Measurements from ENCODE around the gene CALML4.
"Not testable (repeated sequence)": the region's sequence is repeated elsewhere in the genome, so short reads cannot be mapped to it uniquely, and the experiment has no call there.

The CALML4 gene

DNA sequence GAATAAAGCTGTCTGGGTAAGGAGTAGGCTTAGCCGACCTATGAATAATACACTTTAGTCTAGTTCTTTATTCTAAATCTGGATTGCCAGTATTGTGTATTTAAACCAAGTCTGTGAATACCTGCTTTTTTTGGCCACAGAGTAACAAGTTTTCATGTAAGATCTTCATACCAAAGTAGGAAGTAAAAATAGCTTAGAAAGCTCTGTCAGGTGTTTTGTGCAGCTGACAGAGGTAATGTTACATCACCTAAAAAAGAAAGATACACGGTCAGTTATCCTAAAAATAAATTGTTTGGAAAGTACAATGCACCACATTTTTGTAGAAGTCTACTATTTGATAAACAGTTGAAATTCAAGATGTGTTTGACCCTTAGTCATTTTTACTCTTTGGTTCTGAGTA is 16.5 kb downstream of the CALML4 start:
- DNase-seq = no peak

DNA sequence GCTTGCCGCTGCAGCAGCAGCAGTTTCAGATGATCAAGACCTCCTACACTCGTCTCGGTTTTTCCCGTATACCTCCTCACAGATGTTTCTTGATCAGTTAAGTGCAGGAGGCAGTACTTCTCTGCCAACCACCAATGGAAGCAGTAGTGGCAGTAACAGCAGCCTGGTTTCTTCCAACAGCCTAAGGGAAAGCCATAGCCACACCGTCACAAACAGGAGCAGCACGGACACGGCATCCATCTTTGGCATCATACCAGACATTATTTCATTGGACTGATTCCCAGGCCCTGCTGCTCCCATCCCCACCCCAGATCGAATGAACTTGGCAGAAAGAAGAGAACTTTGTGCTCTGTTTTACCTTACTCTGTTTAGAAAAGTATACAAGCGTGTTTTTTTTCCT is 17.6 kb downstream of the CALML4 start:
- DNase-seq = no peak

DNA sequence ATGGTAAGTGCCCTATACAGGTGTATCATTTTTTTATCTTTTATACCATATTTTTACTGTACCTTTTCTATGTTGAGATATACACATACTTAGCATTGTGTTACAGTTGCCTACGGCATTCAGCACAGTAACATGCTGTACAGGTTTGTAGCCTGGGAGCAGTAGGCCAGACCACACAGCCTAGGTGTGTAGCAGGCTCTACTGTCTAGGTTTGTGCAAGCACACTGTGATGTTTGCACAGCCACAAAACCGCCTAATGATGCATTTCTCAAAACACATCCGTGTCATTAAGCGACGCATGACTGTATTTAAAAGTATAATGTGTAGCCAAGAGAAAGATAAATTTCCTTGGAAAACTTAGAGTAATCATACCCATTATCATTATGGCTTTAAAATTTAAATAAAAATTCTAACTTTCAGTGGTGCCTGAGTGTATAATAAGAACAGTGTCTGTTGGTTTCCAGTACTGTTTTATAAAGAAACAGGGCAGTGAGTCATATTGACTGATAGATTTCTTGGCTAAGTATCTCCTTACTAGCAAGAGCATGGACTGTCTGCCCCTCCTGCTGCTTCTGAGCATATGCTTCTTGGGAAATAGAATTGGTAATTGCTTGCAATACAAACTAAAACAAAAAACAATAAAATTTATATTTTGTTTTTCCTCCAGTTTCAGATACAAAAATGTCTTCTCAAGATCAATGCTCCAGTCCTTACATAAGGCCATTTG is 18.3 kb downstream of the CALML4 start:
- no peak for DNase-seq

DNA sequence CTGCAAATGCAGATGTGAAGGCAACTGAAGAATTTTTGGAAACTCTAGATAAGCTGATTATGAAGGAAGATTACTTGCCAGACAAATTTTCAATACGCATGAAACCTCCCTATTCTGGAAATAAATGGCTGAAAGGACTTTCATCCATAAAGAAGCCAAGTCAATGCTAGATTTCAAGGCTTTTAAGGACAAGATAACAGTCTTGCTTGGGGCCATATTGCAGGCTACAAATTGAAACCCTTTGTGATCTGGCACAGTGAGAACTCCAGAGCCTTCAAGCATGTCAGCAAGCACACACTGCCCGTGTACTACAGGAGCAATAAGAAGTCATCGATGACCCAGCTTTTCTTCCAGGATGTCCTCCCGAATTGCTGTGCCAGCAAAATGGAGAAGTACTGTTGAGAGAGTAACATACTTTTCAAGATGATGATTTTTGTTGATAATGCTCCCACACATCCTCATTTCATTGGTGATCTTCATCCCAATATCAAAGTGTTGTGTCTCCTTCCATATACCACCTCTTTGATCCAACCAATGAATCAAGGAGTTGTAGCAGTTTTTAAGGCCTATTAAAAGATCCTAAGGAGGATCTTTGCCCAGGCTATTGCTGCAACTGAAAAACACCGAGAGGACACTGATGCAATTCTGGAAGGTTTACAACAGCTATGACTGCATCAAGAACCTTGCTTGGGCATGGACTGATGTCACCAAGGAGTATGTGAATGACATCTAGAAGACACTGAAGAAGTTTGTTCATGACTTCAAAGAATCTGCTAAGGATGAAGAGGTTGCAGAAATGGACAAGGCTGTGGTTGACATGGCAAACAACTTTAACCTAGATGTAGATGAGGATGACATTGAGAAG is 20.3 kb downstream of the CALML4 start:
- no peak for DNase-seq

DNA sequence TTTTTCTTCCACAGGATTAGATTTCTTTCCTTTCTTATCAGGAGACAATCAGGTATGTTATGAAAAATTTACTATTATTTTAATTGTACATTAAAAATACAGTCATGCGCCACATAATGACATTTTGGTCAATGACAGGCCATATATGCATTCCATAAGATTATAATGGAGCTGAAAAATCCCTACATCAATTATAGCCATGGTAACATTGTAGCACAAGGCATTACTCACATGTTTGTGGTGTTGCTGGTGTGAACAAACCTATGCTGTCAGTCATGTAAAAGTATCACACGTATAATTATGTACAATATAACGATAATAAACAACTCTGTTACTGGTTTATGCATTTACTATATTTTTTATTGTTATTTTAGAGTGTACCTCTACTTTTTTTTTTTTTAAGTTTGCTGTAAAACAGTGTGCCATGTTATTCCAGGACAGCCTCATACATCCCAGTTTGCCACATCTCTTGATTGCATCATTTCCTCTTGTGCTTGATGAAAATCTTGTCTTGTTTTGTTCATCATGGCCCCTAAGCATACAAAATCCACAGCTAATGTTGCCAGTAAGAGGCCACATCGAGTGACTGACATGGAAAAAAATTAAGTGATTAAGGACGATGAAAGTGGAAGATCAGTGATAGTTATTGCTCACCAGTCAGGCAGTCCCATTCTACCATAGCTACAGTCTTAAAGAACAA is 21.4 kb downstream of the CALML4 start:
- no peak for DNase-seq

DNA sequence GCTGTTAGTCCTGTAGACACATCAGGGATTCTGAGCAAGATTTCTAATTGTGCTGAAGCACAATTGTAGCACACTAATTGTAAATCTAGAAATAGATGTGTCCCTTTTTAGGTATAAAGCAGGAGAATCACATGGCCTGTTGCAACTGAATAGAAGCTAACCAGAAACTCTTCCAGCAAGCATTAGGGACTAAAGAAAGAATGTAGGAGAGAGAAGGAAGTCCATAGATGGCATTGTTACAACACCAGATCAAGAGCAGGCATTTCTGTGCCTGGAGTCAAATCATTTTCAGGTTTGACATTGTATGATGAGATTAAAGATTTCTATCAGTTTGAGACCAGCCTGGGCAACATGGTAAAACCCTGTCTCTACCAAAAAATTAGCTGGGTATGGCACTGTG is 27.4 kb downstream of the CALML4 start:
- no peak for DNase-seq

DNA sequence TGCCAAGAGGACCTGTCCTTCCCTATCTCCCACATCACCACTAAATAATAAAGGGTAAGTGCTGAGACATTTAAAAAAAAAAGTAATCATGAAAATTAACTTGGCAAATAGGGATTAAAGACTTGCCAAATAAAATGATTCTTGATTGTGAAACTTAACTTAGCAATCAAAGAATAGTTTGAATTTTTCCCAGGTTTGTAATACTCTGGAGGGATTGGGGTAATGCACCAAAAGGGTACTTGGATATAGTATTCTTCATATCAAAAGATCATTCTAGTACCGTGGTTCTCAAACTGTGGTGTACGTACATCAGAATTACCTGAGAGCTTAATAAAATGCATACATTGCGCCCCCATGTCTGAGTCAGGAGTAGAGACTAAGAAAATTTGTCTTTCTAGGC is 28.5 kb downstream of the CALML4 start:
- no peak for DNase-seq

DNA sequence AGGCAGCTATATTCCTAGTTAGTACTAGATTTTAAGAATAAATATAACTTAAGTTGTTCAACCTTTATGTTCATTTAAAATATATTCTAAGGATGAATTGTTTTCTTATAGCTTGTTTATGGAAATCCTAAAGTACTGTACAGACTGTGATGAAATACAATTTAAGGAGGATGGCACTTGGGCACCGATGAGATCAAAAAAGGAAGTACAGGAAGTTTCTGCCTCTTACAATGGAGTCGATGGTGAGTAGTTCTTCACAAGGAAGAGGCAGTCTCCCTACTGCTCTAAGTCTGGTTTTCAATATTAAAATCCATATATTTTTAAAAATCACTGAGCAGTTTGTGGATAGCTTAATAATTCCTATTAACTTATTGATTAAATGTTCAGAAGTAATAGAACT is 29.6 kb downstream of the CALML4 start:
- DNase-seq = no peak

DNA sequence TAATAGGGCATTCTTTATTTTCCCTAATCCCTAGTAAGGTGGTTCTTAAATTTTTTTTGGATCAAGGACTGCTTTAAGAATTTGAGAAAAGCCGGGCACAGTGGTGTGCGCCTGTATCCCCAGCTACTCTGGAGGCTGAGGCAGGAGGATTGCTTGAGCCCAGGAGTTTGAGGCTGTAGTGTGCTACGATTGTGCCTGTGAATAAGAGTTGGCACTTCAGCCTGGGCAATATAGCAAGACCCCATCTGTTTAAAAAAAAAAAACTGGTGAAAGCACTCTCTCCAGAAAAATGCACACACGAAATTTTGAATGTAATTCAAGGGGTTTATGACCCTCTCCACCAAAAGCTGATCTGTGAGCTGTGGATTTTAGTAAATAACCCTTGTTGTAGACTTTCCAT is 32.0 kb downstream of the CALML4 start:
- DNase-seq = no peak

DNA sequence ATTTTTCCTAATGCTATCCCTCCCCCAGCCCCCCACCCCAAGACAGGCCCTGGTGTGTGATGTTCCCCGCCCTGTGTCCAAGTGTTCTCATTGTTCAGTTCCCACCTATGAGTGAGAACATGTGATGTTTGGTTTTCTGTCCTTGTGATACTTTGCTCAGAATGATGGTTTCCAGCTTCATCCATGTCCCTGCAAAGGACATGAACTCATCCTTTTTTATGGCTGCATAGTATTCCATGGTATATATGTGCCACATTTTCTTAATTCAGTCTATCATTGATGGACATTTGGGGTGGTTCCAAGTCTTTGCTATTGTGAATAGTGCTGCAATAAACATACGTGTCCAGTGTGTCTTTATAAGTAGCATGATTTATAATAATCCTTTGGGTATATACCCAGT is 33.1 kb downstream of the CALML4 start:
- not testable (repeated sequence) for DNase-seq

DNA sequence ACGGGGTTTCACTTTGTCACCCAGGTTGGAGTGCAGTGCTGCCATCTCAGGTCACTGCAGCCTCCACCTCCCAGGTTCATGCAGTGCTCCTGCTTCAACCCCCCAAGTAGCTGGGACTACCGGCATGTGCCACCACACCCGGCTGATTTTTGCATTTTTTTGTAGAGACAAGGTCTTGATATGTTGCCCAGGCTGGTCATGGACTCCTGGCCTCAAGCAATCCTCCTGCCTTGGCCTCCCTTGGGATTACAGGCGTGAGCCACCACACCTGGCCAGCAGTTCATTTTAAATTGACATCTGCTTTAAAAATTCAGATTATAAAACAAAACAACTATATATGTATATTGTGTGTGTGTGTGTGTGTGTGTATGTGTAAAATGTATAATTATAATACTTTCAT is 38.3 kb downstream of the CALML4 start:
- no peak for DNase-seq

DNA sequence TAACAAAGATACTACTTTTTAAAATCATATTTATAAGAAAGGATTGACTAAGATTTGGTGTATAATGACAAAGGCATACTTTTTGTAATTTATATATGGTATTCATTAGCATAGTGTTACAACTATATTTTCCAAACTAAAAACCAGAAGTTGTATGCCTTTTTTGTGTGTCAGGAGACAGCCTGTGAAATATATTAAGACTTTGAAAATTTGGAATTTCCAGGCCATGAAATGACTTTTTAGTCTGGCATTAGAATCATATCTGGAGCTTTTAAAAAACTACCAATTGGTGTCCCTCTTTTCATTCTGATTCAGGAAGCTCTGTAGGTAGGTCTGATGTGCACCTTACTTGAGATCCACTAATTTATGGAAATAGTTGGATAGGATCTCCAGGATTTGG is 41.9 kb downstream of the CALML4 start:
- DNase-seq = no peak

DNA sequence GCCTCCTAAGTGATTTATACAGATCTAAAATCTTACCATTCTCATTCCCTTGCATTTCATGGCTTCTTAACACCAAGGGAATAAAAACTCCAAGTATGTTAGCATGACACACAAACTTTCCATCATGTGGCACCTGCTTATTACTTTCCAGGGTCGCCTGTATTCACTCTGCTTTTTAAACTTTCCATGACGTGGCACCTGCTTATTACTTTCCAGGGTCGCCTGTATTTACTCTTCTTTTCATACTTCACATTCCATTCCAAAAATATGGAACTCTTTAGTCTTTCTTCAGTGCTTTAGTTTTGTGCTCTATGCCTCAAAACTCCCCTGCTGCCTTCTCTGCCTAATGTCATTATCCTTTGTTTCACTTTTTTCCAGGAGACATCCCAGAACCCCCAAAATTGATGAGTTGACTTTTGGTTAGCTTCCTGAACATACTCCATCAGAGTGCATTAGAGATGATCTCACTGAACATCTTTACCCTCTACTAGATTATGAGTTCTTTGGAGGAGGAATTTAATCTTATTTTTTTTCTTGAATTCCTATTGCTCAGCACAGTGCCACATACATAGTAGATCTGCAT is 47.0 kb downstream of the CALML4 start:
- DNase-seq = no peak

DNA sequence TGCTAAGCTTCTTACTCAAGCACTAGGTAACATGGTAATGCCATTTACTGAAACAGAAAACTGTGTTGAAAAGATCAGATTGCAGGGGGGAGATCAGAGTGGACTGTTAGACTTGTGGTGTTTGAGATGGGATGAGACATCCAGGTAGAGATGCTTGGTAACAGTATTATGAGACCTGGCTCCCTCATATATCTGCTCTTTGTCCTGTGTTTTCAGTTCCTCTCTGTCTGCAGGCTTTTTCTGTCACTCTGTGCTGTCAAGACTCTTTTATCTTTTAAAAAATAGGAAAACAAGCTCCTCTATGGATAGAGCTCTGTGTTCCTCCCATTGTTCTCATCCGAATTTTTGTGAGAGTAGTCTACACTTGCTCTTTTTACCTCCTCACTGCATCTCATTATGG is 48.1 kb downstream of the CALML4 start:
- DNase-seq = no peak

DNA sequence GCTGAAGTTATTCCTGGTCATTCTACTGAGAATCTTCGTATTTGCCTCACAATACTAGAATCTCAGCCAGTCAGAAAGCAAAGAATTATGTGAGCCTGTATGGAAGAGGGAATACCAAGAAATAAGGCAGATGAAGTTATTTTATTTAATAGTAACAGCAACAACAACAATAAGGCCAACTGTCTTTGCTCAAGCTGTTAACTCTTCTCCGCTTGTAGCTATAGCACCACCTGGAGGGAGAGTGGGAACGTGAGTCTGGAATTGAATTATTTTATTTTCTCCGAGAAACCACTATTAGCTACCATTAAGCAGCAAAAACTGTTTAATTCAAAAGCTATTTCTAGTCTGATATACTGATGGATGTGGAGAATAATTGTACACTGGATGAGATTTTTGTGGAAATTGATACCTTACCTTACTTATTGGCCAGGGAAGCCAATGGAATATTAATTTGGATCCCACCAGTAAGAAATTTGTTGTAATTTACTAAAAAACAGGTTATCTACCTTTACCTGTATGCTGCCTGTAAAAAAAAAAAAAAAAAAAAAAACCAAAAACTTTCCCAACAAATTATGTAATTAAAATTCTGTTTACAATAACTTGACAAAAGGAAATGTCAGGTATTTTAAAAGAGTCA is 50.1 kb downstream of the CALML4 start:
- DNase-seq = no peak

DNA sequence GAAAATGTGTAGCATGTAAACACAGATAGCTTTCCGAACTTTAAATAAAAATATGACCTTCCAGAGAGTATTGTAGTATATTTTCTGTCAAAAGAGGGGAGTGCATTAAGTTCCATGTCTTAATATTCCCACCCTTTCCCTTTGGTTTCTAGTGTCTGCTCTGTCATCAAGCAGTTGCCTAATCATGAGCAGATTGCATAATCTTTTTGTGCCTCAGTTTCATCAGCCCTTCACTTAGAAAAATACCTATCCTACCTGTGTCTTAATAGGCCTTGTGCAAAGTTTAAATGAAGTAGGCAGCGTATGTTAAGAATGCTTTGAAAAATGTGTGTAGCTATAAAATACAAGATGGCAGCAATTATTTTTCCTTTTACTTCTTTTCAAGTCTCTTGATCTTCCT is 52.8 kb downstream of the CALML4 start:
- DNase-seq = no peak

DNA sequence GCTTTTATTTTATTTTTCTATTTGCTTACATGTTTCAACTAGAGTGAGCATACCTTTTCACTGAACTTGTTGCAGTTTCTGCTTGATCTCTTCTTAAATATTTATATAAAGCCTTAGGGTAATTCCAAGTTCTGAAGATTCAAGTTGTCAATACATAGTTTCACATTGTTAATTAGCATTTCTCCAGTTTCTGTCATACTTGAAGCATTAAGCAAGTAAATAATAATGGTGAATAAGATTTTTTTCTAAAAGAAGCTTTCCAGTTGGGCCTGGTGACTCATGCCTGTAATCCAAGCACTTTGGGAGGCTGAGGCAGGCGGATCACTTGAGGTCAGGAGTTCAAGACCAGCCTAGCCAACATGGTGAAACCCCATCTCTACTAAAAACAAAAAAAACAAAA is 53.9 kb downstream of the CALML4 start:
- no peak for DNase-seq

DNA sequence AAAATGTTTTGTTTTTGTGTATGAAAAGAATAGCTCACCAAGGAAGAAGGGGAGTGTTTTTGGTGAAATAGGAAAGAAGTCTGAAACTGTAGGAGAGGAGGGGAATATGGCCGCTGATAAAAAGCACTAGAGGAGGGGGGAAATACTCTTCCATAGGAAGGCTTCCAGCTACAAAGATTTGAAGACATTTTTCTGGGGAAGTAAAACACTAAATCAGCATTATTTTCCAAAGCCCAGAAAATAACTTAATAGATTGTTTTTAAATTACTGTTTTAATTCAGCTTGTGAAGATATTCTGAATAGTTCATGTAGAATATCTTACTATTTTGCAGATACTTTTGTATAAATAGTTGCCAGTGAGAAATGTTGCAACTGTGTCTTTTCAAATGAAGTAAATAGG is 54.9 kb downstream of the CALML4 start:
- DNase-seq = no peak

DNA sequence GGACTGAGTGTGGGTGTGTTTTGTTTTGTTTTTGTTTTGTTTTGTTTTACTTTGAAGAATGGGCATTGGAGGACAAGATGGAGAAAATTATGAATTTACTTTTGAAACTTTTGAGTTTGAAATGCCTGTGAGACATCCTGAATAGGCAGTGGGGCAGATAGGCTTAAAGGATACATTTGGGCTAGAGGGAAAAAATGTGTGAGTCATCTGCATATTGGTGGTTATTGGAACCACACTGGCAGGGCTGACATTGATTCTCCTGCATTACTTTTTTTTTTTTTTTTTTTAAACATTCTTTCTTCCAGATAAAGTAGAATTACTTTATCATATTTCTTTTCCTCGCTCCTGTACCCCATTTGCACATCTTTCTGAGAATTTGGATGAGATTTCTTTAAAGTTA is 56.1 kb downstream of the CALML4 start:
- DNase-seq = no peak

DNA sequence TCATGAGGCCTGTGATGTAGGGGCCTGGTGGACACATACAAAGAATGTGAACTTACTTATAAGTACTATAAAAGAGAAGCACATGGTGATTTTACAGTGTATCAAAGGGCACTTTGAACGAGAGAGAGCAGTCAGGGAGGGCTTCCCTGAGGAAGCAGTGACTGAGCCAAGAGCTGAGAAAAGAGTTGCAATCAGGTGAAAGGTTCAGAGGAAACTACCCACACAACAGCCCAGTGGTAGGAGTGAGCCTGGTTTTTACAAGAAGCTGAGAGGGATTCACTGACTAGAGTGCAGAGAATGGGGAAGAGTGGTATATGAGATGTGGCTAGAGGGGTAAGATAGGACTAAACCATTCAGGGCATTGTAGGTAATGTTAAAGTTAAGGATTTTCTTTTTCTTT is 57.1 kb downstream of the CALML4 start:
- DNase-seq = no peak

DNA sequence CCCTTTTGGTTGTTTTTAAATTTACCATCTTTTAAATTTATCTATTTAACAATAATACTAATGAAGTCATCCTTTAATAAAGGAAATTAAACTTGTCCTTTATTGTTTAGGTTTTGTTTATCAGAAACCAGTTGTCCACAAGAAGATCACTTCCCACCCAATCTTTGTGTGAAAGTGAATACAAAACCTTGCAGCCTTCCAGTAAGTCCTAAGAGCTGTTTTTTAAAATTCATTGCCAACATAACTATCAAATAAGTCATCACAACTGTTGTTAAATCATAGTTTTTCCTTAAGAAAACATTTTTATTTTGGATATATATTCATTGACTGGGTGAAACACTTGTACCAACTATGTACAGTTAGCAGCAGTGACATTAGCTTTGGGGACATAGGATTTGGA is 59.4 kb downstream of the CALML4 start:
- no peak for DNase-seq

DNA sequence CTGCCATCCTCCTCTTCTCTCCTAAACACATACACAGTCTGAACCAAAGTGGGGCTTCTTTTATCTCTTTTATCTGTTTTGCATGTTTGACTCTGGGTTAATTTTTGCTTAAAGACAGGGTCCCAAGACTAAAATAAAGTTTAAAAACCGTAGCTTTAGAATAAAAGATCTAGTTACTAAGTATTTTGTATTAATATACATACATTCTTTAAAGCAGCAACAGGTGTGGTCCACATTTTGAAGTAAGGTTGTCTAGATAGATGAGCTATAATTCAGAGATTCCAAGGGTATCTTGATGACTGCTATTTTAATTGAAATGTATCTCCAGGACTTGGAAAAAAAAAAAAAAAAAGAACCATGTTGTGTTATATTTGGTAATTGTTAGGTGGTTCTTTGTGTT is 61.3 kb downstream of the CALML4 start:
- DNase-seq = no peak

DNA sequence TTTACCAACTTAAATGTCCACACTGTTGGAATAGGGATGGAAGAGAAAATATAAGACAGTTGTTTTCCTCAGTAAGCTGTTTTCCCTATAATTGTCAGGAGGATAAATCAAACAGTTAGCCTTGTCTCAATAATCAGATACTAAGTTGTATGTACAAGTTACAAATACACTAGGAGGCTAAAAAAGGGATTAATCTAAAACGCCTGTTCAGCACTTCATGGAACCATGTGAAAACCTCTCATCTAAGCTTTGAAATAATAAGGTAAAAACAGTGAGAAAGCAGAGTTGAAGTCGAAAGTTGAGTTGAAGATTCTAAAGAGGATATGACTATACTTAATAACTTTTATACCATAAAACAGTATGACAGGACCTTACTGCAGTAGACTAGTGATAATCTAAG is 62.0 kb downstream of the CALML4 start:
- no peak for DNase-seq

Measured in activated CD4-positive, alpha-beta T cell treated with anti-CD3 and anti-CD28 coated beads, Interleukin-2, Interleukin-6, amounts not matched to agents 100 ng/mL and 50 ng/mL, durations not matched to agents 16 hours and 8 hours (primary cell).